SK-N-SH (cell line): ENCODE measurements around the gene FMR1. TPM values are rescaled to one million over a fixed set of nuclear protein-coding genes. Genes with fewer than 3 reads are reported as not detected.

ENCODE experiments used
- CTCF ChIA-PET: fragments of 300-600, 350-600 bp; formaldehyde crosslinking; extraction: SDS; loops from one replicate; lab custom pipeline; 2021; lab: Yijun Ruan, JAX
- POLR2A ChIA-PET: fragments of 350-600 bp; sonication (Branson Sonifier 250); formaldehyde crosslinking; extraction: SDS; loops from one replicate; lab custom pipeline; 2020; ENCODE audit warnings: antibody characterized with exemption, inconsistent platforms; lab: Yijun Ruan, JAX
- DNase-seq: peaks from one replicate; pipeline ENCODE4 v3.0.0; 2012
- H2AFZ ChIP-seq: fragments of 200-600 bp; sonication (generic); 2 replicates; pipeline ENCODE4 v1.8.1; 2016; ENCODE audit warnings: antibody characterized with exemption, mild to moderate bottlenecking, low read depth
- H3F3A ChIP-seq: fragments of 200-600 bp; sonication (generic); replicated peaks from 2 replicates; pipeline ENCODE3; 2016; ENCODE audit warnings: antibody characterized with exemption, mild to moderate bottlenecking; ENCODE audit not compliant: insufficient read depth
- H3K27ac ChIP-seq, 2 experiments: fragments of 200-500 bp in 1 of 2; fragments of 200-600 bp in 1 of 2; sonication (Bioruptor generic) in 1 of 2; sonication (generic), shearing (Covaris generic) in 1 of 2; 2 replicates each; pipeline versions ENCODE4 v1.5.1 to v1.6.1; 2014 to 2016; ENCODE audit warnings: low read depth in 2 of 2, inconsistent platforms in 1 of 2, low read length in 1 of 2, mild to moderate bottlenecking in 1 of 2, mixed read lengths in 1 of 2
- H3K27me3 ChIP-seq: fragments of 200-600 bp; sonication (generic), shearing (Covaris generic); 2 replicates; pipeline ENCODE4 v1.6.1; 2016; ENCODE audit warnings: mixed run types; ENCODE audit not compliant: insufficient read depth
- H3K36me3 ChIP-seq, 2 experiments: fragments of 200-500 bp in 1 of 2; fragments of 200-600 bp in 1 of 2; sonication (Bioruptor generic) in 1 of 2; sonication (generic) in 1 of 2; replicated peaks in 1 of 2; 2 replicates each; pipeline versions ENCODE3 to v1.5.1; 2014 to 2016; ENCODE audit warnings: low read length in 1 of 2, mild to moderate bottlenecking in 1 of 2; ENCODE audit not compliant: insufficient read depth in 2 of 2, control insufficient read depth in 1 of 2
- H3K4me1 ChIP-seq, 2 experiments: fragments of 200-500 bp in 1 of 2; fragments of 200-600 bp in 1 of 2; sonication (Bioruptor generic) in 1 of 2; sonication (generic), shearing (Covaris generic) in 1 of 2; 2 replicates each; pipeline versions ENCODE4 v1.5.1 to v1.6.1; 2014 to 2016; ENCODE audit warnings: low read depth in 1 of 2, low read length in 1 of 2, mixed run types in 1 of 2; ENCODE audit not compliant: insufficient read depth in 2 of 2, control insufficient read depth in 1 of 2
- H3K4me2 ChIP-seq: fragments of 200-600 bp; sonication (generic), shearing (Covaris generic); 2 replicates; pipeline ENCODE4 v1.6.1; 2017; ENCODE audit warnings: mixed run types
- H3K4me3 ChIP-seq, 2 experiments: fragments of 200-500 bp in 1 of 2; fragments of 200-600 bp in 1 of 2; sonication (Bioruptor generic) in 1 of 2; sonication (generic), shearing (Covaris generic) in 1 of 2; 2 replicates each; pipeline versions ENCODE4 v1.5.1 to v1.8.1; 2014 to 2016; ENCODE audit warnings: low read depth in 2 of 2, inconsistent platforms in 1 of 2, low read length in 1 of 2, mild to moderate bottlenecking in 1 of 2, mixed read lengths in 1 of 2, moderate library complexity in 1 of 2
- H3K79me2 ChIP-seq: fragments of 200-600 bp; sonication (generic); 2 replicates; pipeline ENCODE4 v1.8.1; 2017; ENCODE audit warnings: mild to moderate bottlenecking; ENCODE audit not compliant: insufficient read depth
- H3K9ac ChIP-seq: fragments of 200-600 bp; sonication (generic); 2 replicates; pipeline ENCODE4 v1.6.1; 2017; ENCODE audit warnings: mixed run types
- H3K9me2 ChIP-seq: fragments of 200-600 bp; sonication (generic); 2 replicates; pipeline ENCODE4 v1.6.1; 2017; ENCODE audit warnings: mixed run types
- H3K9me3 ChIP-seq: fragments of 200-600 bp; sonication (generic); 2 replicates; pipeline ENCODE4 v1.6.1; 2017; ENCODE audit warnings: mixed run types, mild to moderate bottlenecking, moderate library complexity
- H4K20me1 ChIP-seq: fragments of 200-600 bp; sonication (generic); 2 replicates; pipeline ENCODE4 v1.6.1; 2017; ENCODE audit warnings: mild to moderate bottlenecking, mixed run types; ENCODE audit not compliant: insufficient read depth
- CHD2 ChIP-seq: fragments of 150-350 bp; IDR thresholded peaks from 2 replicates; pipeline ENCODE4 v1.6.1; 2018; ENCODE audit warnings: low read length; ENCODE audit not compliant: partially characterized antibody
- CTCF ChIP-seq: fragments of 200-600 bp; sonication (generic); IDR thresholded peaks from 2 replicates; pipeline ENCODE4 v1.6.1; 2017; ENCODE audit warnings: antibody characterized with exemption, mild to moderate bottlenecking, moderate library complexity
- FOSL2 ChIP-seq: IDR thresholded peaks from 2 replicates; pipeline ENCODE4 v1.4.0; 2012; ENCODE audit warnings: low read depth, mild to moderate bottlenecking, moderate library complexity, borderline replicate concordance
- FOXJ3 ChIP-seq: sonication (generic); formaldehyde crosslinking; IDR thresholded peaks from 2 replicates; pipeline ENCODE4 v1.5.1; 2020; ENCODE audit warnings: mild to moderate bottlenecking, missing genetic modification reagents
- GATA2 ChIP-seq: sonication (generic); formaldehyde crosslinking; IDR thresholded peaks from 2 replicates; pipeline ENCODE4 v1.5.0; 2020; ENCODE audit warnings: mild to moderate bottlenecking, missing genetic modification reagents
- IRF3 ChIP-seq: fragments of 150-350 bp; IDR thresholded peaks from 2 replicates; pipeline ENCODE4 v1.6.1; 2016; ENCODE audit warnings: mild to moderate bottlenecking, low read depth, low read length
- MAX ChIP-seq: IDR thresholded peaks from 2 replicates; pipeline ENCODE4 v1.4.0; 2012; ENCODE audit warnings: low read depth
- MEF2A ChIP-seq: IDR thresholded peaks from 2 replicates; pipeline ENCODE4 v1.4.0; 2012; ENCODE audit warnings: low read depth, borderline replicate concordance
- NRF1 ChIP-seq: IDR thresholded peaks from 2 replicates; pipeline ENCODE4 v1.6.1; 2012; ENCODE audit warnings: low read depth, mild to moderate bottlenecking, low read length
- RAD21 ChIP-seq: IDR thresholded peaks from 2 replicates; pipeline ENCODE4 v1.6.1; 2012; ENCODE audit warnings: mild to moderate bottlenecking, low read length
- RFX5 ChIP-seq: IDR thresholded peaks from 2 replicates; pipeline ENCODE4 v1.6.1; 2012; ENCODE audit warnings: mild to moderate bottlenecking, improper control_type of control experiment, low read length
- SIN3A ChIP-seq: IDR thresholded peaks from 2 replicates; pipeline ENCODE4 v1.6.1; 2012; ENCODE audit warnings: low read depth, mild to moderate bottlenecking, low read length, moderate library complexity, borderline replicate concordance
- SMC3 ChIP-seq: IDR thresholded peaks from 2 replicates; pipeline ENCODE4 v1.6.1; 2012; ENCODE audit warnings: low read depth, low read length, improper control_type of control experiment
- USF1 ChIP-seq: IDR thresholded peaks from 2 replicates; pipeline ENCODE4 v1.4.0; 2012; ENCODE audit warnings: low read depth, borderline replicate concordance
- USF2 ChIP-seq: fragments of 150-350 bp; IDR thresholded peaks from 2 replicates; pipeline ENCODE4 v1.6.1; 2017; ENCODE audit warnings: antibody characterized with exemption, low read length, low read depth, borderline replicate concordance
- YY1 ChIP-seq: IDR thresholded peaks from 2 replicates; pipeline ENCODE4 v1.4.0; 2012; ENCODE audit warnings: low read depth, mild to moderate bottlenecking
- WGBS: methylation state at CpG from one replicate; pipeline ENCODE4 v1.1.6; 2017; ENCODE audit warnings: low lambda C conversion rate; 5-methylcytosine and 5-hydroxymethylcytosine counted together
- polyA plus RNA-seq, 3 experiments: library from polyadenylated mRNA; depleted of rRNA; stranded (reverse); fragments of >200 nt; gene quantifications; 2 replicates each; pipeline ENCODE4 v1.2.3, GENCODE V29; 2012

The FMR1 gene
- polyA plus RNA-seq, 1 of the 3 experiments (the other 2 are of a cell fraction): 7.8 TPM

- H3K4me3 ChIP-seq: no peak overlapping the region
- no peak overlapping the region for H3K9ac ChIP-seq
- no peak overlapping the region for H3K27ac ChIP-seq
- no peak for DNase-seq
- H2AFZ ChIP-seq: no peak overlapping the region
- no peaks in the 10 kb centered on the region for H3K9me3 ChIP-seq
- H3K27me3 ChIP-seq: no peaks in the 10 kb centered on the region
- H4K20me1 ChIP-seq: no peaks in the 10 kb centered on the region
- no peaks in the 10 kb centered on the region for H3K79me2 ChIP-seq
- no peaks in the 10 kb centered on the region for H3K4me1 ChIP-seq
- WGBS: 65% methylated on average over 1 of the region's 1 CpG
- no peak overlapping the region for H3K4me2 ChIP-seq
- POLR2A ChIA-PET: no interaction called here
- TF ChIP-seq RFX5: no peak
- TF ChIP-seq SMC3: no peak
- TF ChIP-seq IRF3: no peak
- TF ChIP-seq NRF1: no peak
- TF ChIP-seq FOXJ3 (CRISPR knock-in tag): no peak
- no peak for TF ChIP-seq SIN3A
- TF ChIP-seq MEF2A: no peak
- no peak for TF ChIP-seq USF2
- no peak for TF ChIP-seq YY1
- TF ChIP-seq RAD21: no peak
- TF ChIP-seq MAX: no peak
- no peak for TF ChIP-seq GATA2 (CRISPR knock-in tag)
- no peak for TF ChIP-seq USF1
- TF ChIP-seq CTCF: no peak
- peaks cover 12 to 27% of the 10 kb centered on the region in 2 experiments for H3K36me3 ChIP-seq
- no peaks in the 10 kb centered on the region for H3K9me2 ChIP-seq
- H3F3A ChIP-seq: no peaks in the 10 kb centered on the region
- CTCF ChIA-PET: no interaction called here
These were observed 38.6 kb downstream of the FMR1 start for GRCh38 chrX:147950352-147950751.

- H3K27me3 ChIP-seq: no peaks in the 10 kb centered on the region
- no peaks in the 10 kb centered on the region for H4K20me1 ChIP-seq
- no peaks in the 10 kb centered on the region for H3K9me3 ChIP-seq
- POLR2A ChIA-PET: no interaction called here
- 0% methylated on average over 1 of the region's 2 CpGs for WGBS
- H2AFZ ChIP-seq: no peak overlapping the region
- no peaks in the 10 kb centered on the region for H3K9me2 ChIP-seq
- no peak for DNase-seq
- H3K9ac ChIP-seq: no peak overlapping the region
- H3K4me1 ChIP-seq: no peaks in the 10 kb centered on the region
- H3K4me3 ChIP-seq: no peak overlapping the region
- no peaks in the 10 kb centered on the region for H3F3A ChIP-seq
- H3K36me3 ChIP-seq: peaks cover 0 to 7% of the 10 kb centered on the region in 2 experiments
- no peaks in the 10 kb centered on the region for H3K79me2 ChIP-seq
- CTCF ChIA-PET: no interaction called here
- H3K27ac ChIP-seq: no peak overlapping the region
- H3K4me2 ChIP-seq: no peak overlapping the region
- TF ChIP-seq CTCF: no peak
- TF ChIP-seq RFX5: no peak
- no peak for TF ChIP-seq USF1
- TF ChIP-seq FOSL2: no peak
- no peak for TF ChIP-seq SMC3
- no peak for TF ChIP-seq CHD2
- no peak for TF ChIP-seq USF2
These were observed 42.3 kb downstream of the FMR1 start for GRCh38 chrX:147953976-147954375.
